GM19452 (cell line): ENCODE results near the gene ENTPD2.

Experiments used
- ATAC-seq: cut with Tn5 transposase; IDR thresholded peaks from one replicate; pipeline ENCODE4 v1.9.1; 2021; ENCODE audit not compliant: unreplicated experiment

Gene ENTPD2

GRCh38 chr9:137080260-137081122, 26.6 kb upstream of the ENTPD2 start:
- no peak for ATAC-seq

- ATAC-seq: no peak
Observed at GRCh38 chr9:137079401-137079787, 25.5 kb upstream of the ENTPD2 start.

- no peak for ATAC-seq
Observed at GRCh38 chr9:137078701-137079400, 25.0 kb upstream of the ENTPD2 start.

- no peak for ATAC-seq
Observed at GRCh38 chr9:137077758-137078693, 24.2 kb upstream of the ENTPD2 start.

GRCh38 chr9:137077010-137077747, 23.3 kb upstream of the ENTPD2 start, which contains the start of gene UAP1L1:
TSS of gene UAP1L1 (plus strand) at chr9:137077517. CDS start at chr9:137077533, 16 bp downstream.
- ATAC-seq: no peak

- no peak for ATAC-seq
Observed at GRCh38 chr9:137076636-137077009, 22.8 kb upstream of the ENTPD2 start.

GRCh38 chr9:137075275-137075775, 21.5 kb upstream of the ENTPD2 start:
- no peak for ATAC-seq

- no peak for ATAC-seq
Observed at GRCh38 chr9:137074657-137075274, 20.9 kb upstream of the ENTPD2 start.

- no peak for ATAC-seq
Observed at GRCh38 chr9:137073992-137074399, 20.1 kb upstream of the ENTPD2 start.

- ATAC-seq: no peak
Observed at GRCh38 chr9:137071282-137071681, 17.4 kb upstream of the ENTPD2 start.

- no peak for ATAC-seq
Observed at GRCh38 chr9:137070906-137071275, 17.0 kb upstream of the ENTPD2 start.

GRCh38 chr9:137070201-137070905, 16.5 kb upstream of the ENTPD2 start, which contains the start of gene SAPCD2:
TSS of gene SAPCD2 (minus strand) at chr9:137070557. CDS start at chr9:137070460, 97 bp downstream.
- peak; percentile 58 for ATAC-seq

- peak; percentile 18 for ATAC-seq
Observed at GRCh38 chr9:137069508-137070091, 15.7 kb upstream of the ENTPD2 start.

- no peak for ATAC-seq
Observed at GRCh38 chr9:137068539-137069507, 15.0 kb upstream of the ENTPD2 start.

GRCh38 chr9:137067860-137068538, 14.1 kb upstream of the ENTPD2 start:
- no peak for ATAC-seq

- ATAC-seq: no peak
Observed at GRCh38 chr9:137066096-137066861, 12.4 kb upstream of the ENTPD2 start.
